ENCODE measurements around the gene NUP107.
"Not testable (repeated sequence)": the region's sequence is repeated elsewhere in the genome, so short reads cannot be mapped to it uniquely, and the experiment has no call there.

The NUP107 gene

GRCh38 chr12:68686595-68687521 is at the start of gene NUP107:
Gene NUP107, plus strand, starts transcription at chr12:68686978. Its CDS starts 88 bp downstream, at chr12:68687066.
- DNase-seq: peak; percentile 99

- DNase-seq: not testable (repeated sequence)
Observed at GRCh38 chr12:68637439-68637838, 49.3 kb upstream of the NUP107 start.

- DNase-seq: no peak
Observed at GRCh38 chr12:68638171-68638570, 48.6 kb upstream of the NUP107 start.

DNA sequence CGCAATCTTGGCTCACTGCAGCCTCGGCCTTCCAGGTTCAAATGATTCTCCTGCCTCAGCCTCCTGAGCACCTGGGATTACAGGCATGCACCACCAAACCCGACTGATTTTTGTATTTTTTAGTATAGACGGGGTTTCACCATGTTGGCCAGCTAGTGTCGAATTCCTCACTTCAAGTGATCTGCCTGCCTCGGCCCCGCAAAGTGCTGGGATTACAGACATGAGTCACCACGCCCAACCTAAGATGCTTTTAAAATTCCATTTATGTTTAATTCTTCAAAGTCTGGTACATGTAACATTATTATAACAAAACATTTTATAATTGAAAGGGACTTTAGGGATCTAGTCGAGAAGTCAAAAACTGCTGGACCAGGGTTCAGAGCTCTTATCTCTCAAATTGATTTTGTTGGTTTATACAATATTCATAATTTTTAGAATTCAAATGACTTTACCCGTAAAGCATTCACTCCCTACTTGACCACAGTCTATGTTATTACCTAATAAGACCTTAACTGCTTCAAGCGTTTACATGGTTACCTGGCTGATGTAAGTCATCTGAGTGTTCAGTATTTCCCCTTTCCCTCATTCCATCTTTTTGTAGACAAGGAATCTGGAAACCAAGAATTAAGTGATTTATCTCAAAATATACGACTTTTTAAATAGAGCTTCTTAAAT is 47.9 kb upstream of the NUP107 start:
- no peak for DNase-seq

DNA sequence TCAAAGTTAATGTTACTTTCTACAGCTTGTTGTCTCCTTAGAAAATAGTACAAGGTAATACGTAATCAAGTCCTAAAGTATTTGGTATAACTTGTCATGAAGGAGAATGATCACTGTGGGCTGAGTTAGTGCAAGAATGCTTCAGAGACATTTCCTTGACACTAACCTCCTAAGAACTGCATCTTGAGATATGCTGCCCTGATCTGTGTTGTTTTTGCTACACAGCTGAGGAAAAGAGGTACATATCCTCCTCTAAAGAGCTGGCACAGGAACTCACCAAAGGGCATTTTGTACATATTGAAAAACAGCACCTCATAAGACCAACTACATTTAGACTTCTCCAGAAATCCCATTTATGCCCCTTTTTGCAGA is 47.4 kb upstream of the NUP107 start:
- DNase-seq: no peak

DNA sequence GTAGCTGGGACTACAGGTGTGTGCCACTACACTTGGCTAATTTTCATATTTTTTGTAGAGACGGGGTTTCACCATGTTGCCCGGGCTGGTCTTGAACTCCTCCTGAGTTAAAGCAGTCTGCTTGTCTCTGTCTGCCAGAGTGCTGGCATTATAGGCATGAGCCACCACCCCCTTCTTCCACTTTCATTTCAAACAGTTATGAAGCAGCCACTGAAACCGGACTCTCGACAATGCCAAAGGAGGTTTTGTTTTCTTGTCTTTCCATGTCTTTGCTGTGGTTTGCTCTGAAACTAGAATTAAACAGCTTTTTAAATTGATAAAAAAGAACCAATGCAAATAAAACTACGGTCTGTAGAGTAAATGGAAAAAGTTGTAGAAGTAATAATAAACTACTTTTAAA is 45.6 kb upstream of the NUP107 start:
- no peak for DNase-seq

DNA sequence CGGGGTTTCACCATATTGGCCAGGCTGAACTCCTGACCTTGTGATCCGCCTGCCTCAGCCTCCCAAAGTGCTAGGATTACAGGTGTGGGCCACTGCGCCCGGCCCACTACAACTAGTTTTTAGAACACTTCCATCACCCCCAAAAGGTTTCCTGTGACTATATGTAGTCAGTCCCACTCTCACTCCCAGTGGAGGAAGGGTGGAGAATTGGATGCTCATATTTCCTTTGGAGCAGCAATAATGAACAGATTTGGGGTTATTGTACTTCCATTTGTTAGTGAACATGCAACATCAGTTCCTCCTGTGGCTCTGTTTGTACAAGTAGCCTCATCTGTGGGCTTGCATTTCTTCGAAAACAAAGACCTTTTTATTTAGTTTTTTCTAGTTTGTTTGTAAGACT is 40.3 kb upstream of the NUP107 start:
- DNase-seq: no peak

DNA sequence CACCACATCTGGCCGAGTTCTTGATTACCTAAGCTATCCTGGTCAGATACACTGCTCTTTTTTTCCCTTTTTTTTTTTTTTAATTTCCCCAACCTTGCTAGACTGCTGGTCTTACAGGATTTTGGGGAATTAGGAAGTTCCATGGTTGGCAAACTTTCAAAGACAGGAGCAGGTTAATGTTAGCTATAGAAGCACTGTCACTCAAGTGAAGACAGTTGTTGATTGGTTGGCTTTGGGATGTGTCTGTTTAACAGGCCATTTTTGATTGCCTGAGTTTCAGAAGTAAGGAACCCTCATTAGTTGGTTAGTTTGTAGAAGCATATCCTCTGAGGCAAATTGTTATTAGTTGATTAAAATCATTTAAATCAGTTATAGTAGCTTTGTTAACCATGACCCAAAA is 39.3 kb upstream of the NUP107 start:
- no peak for DNase-seq

DNA sequence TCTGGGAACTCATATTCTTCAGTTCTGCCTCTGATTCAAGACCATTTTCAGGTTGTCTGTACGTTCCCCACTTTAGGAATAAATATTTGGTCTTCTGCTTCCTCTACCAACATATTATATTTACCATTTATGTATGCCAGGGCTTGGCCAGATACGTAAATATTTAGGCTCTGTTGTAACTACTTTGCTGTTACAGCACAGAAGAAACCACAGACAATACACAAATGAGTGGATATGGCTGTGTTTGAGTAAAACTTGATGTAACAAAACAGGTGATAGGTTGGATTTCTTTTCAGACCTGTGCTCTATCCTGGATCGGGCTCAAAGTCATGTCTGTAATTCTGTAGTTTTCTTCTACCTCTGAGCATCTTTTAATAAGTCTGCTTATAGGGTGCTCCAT is 38.6 kb upstream of the NUP107 start:
- DNase-seq: no peak

DNA sequence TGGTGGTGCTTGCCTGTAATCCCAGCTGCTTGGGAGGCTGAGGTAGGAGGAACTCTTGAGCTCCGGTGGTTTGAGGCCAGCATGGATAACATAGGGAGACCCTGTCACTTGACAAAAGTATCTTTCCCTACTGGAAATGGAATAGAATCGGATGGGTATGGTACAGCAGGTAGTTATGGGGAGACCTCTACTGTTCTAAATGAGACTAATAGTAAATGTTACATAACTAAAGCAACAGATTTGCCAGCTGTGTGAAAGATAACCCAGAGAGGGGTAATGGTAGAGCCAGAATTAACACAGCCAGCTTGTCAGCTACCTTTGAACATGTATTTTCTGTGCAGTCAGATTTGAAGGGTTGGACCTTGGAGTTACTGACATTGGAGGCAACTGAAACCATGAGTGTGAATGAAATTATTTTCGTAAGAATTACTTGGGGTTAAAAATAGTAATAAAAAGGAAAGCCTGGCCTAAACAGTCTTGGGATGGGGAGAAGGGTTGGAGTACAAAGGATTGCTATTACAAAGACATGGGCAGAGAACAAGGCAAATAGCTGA is 21.7 kb upstream of the NUP107 start:
- DNase-seq: no peak

DNA sequence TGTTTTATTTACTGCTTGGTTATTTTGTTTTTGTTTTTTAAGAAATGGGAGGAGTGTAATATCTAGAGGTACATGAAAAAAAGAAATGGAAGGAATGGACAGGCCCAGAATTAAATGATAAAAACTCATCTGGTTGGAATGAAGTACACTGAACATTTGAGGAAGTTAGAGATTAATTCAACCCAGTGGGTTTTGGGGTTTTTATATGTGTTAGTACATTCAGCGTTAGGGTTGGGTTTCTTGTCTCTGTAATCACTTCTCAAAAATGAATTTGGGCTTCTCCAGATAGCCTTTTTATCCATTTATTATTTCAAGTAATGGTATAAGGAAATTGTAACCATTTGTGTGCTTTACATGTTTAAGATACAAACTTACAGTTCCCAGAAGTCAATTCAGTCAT is 19.5 kb upstream of the NUP107 start:
- no peak for DNase-seq

DNA sequence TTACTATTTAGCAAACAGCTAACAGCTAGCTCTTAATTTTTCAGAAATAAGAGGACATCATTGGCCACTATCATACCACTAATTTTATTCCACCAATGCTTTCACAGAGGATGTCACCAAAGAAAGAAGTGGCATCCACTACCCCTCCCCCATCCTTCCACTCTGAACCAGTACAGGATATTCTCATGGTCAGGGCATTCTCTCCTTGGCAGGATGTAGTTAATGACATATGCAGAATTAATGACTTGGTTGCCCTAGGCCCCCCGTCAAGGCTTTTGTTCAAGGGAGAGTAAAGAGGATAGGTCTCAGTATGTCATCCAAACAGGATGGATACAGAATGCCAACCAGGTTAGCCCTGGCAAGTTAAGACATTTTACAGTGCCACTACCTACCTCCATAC is 18.9 kb upstream of the NUP107 start:
- DNase-seq: no peak

GRCh38 chr12:68671179-68671578 is 15.6 kb upstream of the NUP107 start:
- no peak for DNase-seq

DNA sequence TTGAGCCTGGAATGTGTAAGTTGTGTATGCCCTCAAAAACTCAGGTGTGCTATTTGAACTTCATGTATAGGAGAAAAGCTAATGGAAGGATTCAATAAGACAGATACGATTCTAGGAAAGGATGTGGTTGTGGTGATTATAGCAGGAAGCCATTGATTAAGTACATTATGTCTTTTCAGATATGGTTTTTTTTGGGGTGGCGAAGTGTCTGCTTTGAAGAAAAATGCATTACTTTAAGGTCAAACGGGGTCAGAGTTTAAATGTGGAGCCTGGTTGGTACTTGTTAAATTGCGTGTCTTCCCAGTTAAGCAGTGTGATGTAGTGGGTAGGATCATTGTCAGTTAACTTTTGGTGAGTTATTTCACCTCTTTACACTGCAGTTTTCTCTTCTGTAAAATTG is 13.0 kb upstream of the NUP107 start:
- DNase-seq: no peak

DNA sequence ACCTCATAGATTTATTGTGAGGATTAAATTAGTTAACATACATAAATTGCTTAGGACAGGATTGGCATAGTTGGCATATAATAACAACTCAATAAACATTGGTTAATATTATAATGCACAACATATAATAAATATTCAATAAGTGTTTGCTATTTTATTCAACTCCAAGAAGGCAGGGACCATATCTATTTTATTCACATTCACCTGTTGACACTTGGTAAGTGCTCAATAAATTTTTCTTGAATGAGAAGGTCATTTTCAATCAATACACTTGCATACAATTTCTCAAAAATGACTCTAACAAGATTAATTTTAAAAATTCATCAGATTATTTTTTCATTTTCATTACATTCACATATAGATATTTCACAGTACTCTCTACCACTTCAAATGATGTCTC is 12.4 kb upstream of the NUP107 start:
- no peak for DNase-seq

- no peak for DNase-seq
Observed at GRCh38 chr12:68675101-68675842, 11.5 kb upstream of the NUP107 start.

GRCh38 chr12:68676854-68677253 is 9.9 kb upstream of the NUP107 start:
- not testable (repeated sequence) for DNase-seq

DNA sequence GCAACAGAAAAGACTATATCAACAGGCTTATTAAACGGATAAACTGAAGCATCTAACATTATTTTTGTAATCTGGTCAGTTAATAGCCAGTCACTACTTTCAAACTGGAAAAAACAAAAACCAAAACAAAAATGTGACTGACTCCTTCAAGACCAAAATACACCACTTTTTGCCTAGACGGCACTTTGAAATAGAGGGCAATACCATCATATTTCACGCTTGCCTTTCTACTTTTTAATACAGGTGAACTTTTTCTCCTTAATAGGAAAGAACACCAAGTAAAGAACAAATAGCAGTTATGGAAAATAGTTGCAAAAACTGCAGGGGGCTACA is 550 bp upstream of the NUP107 start:
- no peak for DNase-seq

DNA sequence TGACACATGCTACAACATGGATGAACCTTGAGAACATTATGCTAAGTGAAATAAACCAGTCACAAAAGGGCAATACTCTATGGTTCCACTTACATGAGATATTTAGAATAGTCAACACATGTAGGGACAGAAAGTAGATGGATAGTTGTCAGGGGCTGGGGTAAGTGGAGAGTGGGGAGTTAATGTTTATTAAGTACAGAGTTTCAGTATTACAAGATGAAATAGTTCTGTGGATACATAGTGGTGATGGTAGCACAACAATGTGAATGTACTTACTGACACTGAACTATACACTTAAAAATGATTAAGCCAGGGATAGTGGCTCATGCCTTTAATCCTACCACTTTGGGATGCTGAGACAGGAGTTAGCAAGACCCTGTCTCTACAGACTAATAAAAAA is 8.7 kb downstream of the NUP107 start:
- DNase-seq: no peak

DNA sequence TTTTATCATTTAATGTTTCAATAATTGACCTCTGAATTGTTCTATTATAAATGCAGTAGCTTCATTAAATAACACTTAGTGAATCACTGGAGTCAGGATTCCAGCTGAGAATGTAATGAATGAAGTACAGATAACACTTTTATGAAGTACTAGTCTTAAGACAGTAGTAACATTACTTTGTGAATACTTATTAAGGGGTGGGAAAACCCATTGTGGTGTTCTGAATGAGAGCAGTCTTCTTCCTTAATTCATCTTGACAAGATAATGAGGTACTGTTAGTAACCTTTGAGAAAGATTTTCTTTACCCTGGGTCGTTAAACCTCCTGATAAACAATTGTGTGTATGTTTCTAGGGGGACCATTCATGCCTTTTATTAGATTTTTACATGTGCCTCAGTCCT is 12.7 kb downstream of the NUP107 start:
- DNase-seq: no peak

DNA sequence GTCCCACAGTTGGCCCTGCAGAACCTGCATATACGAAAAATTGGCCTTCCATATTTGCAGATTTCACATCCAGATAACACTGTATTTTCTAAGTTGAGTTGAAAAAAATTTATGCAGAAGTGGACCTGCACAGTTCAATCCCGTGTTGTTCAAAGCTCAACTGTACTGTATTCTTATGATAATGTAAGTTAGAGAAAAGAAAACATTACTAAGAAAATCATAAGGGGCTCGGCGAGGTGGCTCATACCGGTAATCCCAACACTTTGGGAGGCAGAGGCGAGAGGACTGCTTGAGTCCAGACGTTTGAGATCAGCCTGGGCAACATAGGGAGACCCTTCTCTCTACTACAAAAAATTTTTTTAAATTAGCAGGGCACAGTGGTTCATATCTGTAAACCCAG is 41.0 kb downstream of the NUP107 start:
- DNase-seq: no peak

DNA sequence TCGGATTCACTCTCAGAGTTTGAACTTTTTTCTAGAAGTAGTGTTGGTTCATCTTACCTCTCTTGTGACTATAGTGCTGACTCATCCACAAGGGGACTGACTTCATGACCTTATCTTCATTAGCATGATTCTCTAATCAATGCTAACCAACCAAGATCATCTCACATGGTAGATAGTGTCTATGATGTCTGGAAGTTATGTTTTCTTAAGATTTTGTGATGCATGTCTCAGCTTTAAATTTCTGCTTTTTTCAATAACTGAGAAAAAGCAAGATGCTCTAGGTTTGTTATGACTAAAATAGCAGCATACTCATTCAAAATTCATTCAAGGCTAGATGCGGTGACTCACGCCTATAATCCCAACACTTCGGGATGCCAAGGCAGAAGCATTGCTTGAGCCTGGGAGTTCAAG is 46.9 kb downstream of the NUP107 start:
- no peak for DNase-seq

DNA sequence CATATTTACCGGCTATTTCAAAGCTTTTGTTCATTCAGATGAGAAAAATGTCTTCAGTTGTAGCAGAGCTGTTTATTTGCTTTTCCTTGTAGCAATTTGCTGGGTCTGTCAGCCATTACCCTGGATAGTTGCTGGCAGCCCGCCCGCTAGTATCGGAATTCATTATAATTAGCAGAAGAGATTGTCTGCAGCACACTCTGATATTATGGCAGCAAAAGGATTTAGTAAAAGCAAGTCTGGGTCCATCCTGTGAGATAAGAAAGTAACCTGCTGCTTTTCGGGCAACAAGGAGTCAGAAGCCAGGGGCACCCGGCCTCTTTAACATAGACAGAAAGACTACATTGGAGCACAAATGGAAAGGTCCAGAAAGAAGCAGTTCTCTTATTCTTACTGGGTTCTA is 53.1 kb downstream of the NUP107 start:
- DNase-seq: no peak

- no peak for DNase-seq
Observed at GRCh38 chr12:68743356-68743755, 56.6 kb downstream of the NUP107 start.
